HUES48 (cell line): ENCODE measurements around the gene KCNJ18.
"Not testable (repeated sequence)": the region's sequence is repeated elsewhere in the genome, so short reads cannot be mapped to it uniquely, and the experiment has no call there.

ENCODE experiments used
- H3K27ac ChIP-seq: one replicate; pipeline ENCODE4 v1.7.0; 2013; ENCODE audit warnings: low read depth, low read length, inconsistent platforms
- H3K27me3 ChIP-seq: 2 replicates; pipeline ENCODE4 v1.6.1; 2013; ENCODE audit warnings: mild to moderate bottlenecking, low read length; ENCODE audit not compliant: control insufficient read depth, insufficient read depth
- H3K36me3 ChIP-seq: 2 replicates; pipeline ENCODE4 v1.6.1; 2013; ENCODE audit warnings: low read length; ENCODE audit not compliant: control insufficient read depth, insufficient read depth
- H3K4me1 ChIP-seq: 2 replicates; pipeline ENCODE4 v1.6.1; 2013; ENCODE audit warnings: mild to moderate bottlenecking, low read length; ENCODE audit not compliant: control insufficient read depth, insufficient read depth
- H3K4me3 ChIP-seq: 2 replicates; pipeline ENCODE4 v1.5.1; 2013; ENCODE audit warnings: mild to moderate bottlenecking, low read depth, low read length
- H3K9ac ChIP-seq: 2 replicates; pipeline ENCODE4 v1.6.1; 2013; ENCODE audit warnings: mild to moderate bottlenecking, low read depth, low read length, moderate library complexity
- H3K9me3 ChIP-seq: 2 replicates; pipeline ENCODE4 v1.6.1; 2013; ENCODE audit warnings: low read length; ENCODE audit not compliant: control insufficient read depth, insufficient read depth

The KCNJ18 gene

GRCh38 chr17:21719511-21720226 lies 27.3 kb downstream of the KCNJ18 start:
- not testable (repeated sequence) for H3K27me3 ChIP-seq, H3K4me1 ChIP-seq, H3K36me3 ChIP-seq, H3K27ac ChIP-seq, H3K9ac ChIP-seq, H3K4me3 ChIP-seq
- H3K9me3 ChIP-seq = peaks cover 41% of the 10 kb centered on the region

- H3K36me3 ChIP-seq, H3K4me3 ChIP-seq, H3K9ac ChIP-seq, H3K27me3 ChIP-seq, H3K27ac ChIP-seq, H3K4me1 ChIP-seq: not testable (repeated sequence)
- peaks cover 41% of the 10 kb centered on the region for H3K9me3 ChIP-seq
Observed at GRCh38 chr17:21720566-21720965, 28.2 kb downstream of the KCNJ18 start.

GRCh38 chr17:21722268-21722667 lies 29.9 kb downstream of the KCNJ18 start:
- H3K9me3 ChIP-seq = peaks cover 48% of the 10 kb centered on the region
- not testable (repeated sequence) for H3K9ac ChIP-seq, H3K4me1 ChIP-seq, H3K27me3 ChIP-seq, H3K27ac ChIP-seq, H3K36me3 ChIP-seq, H3K4me3 ChIP-seq

GRCh38 chr17:21724216-21725006 lies 32.1 kb downstream of the KCNJ18 start:
- H3K9ac ChIP-seq, H3K27ac ChIP-seq, H3K27me3 ChIP-seq, H3K36me3 ChIP-seq, H3K4me1 ChIP-seq, H3K4me3 ChIP-seq: not testable (repeated sequence)
- peaks cover 38% of the 10 kb centered on the region for H3K9me3 ChIP-seq

GRCh38 chr17:21731076-21731475 lies 38.8 kb downstream of the KCNJ18 start:
- not testable (repeated sequence) for H3K36me3 ChIP-seq, H3K27ac ChIP-seq, H3K27me3 ChIP-seq, H3K4me1 ChIP-seq, H3K4me3 ChIP-seq, H3K9ac ChIP-seq
- peaks cover 44% of the 10 kb centered on the region for H3K9me3 ChIP-seq

- not testable (repeated sequence) for H3K27me3 ChIP-seq
Observed at GRCh38 chr17:21733931-21734330, 41.6 kb downstream of the KCNJ18 start.

GRCh38 chr17:21735814-21736213 lies 43.5 kb downstream of the KCNJ18 start:
- peaks cover 41% of the 10 kb centered on the region for H3K9me3 ChIP-seq
- not testable (repeated sequence) for H3K4me3 ChIP-seq, H3K27ac ChIP-seq, H3K27me3 ChIP-seq, H3K36me3 ChIP-seq, H3K4me1 ChIP-seq, H3K9ac ChIP-seq

More at GRCh38 chr17:21733931-21734330, 41.6 kb downstream of the KCNJ18 start:
- peaks cover 43% of the 10 kb centered on the region for H3K9me3 ChIP-seq
- H3K4me3 ChIP-seq, H3K36me3 ChIP-seq, H3K4me1 ChIP-seq, H3K9ac ChIP-seq, H3K27ac ChIP-seq: not testable (repeated sequence)

- H3K9me3 ChIP-seq = peaks cover 36% of the 10 kb centered on the region
- H3K4me1 ChIP-seq, H3K36me3 ChIP-seq, H3K27ac ChIP-seq, H3K9ac ChIP-seq, H3K4me3 ChIP-seq, H3K27me3 ChIP-seq: not testable (repeated sequence)
Observed at GRCh38 chr17:21737015-21737580, 44.8 kb downstream of the KCNJ18 start.

- peaks cover 33% of the 10 kb centered on the region for H3K9me3 ChIP-seq
- not testable (repeated sequence) for H3K27me3 ChIP-seq, H3K4me1 ChIP-seq, H3K36me3 ChIP-seq, H3K9ac ChIP-seq, H3K4me3 ChIP-seq, H3K27ac ChIP-seq
Observed at GRCh38 chr17:21738241-21738640, 45.9 kb downstream of the KCNJ18 start.

- H3K9me3 ChIP-seq = peaks cover 28% of the 10 kb centered on the region
- not testable (repeated sequence) for H3K4me1 ChIP-seq, H3K4me3 ChIP-seq, H3K36me3 ChIP-seq, H3K9ac ChIP-seq, H3K27me3 ChIP-seq, H3K27ac ChIP-seq
Observed at GRCh38 chr17:21738877-21739474, 46.7 kb downstream of the KCNJ18 start.

GRCh38 chr17:21739485-21739884 lies 47.2 kb downstream of the KCNJ18 start:
- not testable (repeated sequence) for H3K9ac ChIP-seq, H3K4me1 ChIP-seq, H3K36me3 ChIP-seq, H3K27me3 ChIP-seq, H3K4me3 ChIP-seq, H3K27ac ChIP-seq
- peaks cover 23% of the 10 kb centered on the region for H3K9me3 ChIP-seq
